Endometrial microvascular endothelial cells (primary cell): ENCODE data around the gene TUT1. TPM values are rescaled to one million over a fixed set of nuclear protein-coding genes. Genes with fewer than 3 reads are reported as not detected.

ENCODE experiments used
- in situ Hi-C: cut with HindIII; loops from 2 replicates; pipeline ENCODE4 v1.10.0; 2017; ENCODE audit warnings: low sequenced_read_pairs, low pct_unique_long_range_greater_than_20kb; ENCODE audit errors: inconsistent ontology term
- total RNA-seq: library from RNA; depleted of rRNA; stranded (reverse); fragments of >200 nt; gene quantifications from one replicate; pipeline ENCODE4 v1.2.3, GENCODE V29; 2015; ENCODE audit errors: inconsistent ontology term

The TUT1 gene
- total RNA-seq, 1 donor from 2014 or later: 12.7 TPM

DNA sequence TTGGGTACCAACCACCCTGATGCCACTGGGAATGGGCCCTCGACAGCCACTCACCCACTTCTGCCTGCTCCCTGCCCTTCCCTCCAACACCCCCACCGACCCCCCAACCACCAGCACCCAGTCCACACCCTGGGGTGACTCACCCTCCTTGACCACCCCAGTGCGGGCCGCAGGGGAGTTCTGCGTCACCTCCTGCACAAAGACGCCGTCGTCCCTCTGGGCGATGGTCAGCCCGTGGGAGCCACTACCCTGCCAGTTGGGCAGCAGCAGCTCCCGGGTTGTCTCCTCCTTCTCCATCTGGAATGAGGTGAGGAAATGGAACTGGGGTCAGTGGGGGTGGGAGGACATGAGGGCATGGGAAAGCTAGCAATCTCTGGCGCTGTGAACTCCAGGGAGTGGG is 55.5 kb downstream of the TUT1 start:
- in situ Hi-C loops: no loop called here

DNA sequence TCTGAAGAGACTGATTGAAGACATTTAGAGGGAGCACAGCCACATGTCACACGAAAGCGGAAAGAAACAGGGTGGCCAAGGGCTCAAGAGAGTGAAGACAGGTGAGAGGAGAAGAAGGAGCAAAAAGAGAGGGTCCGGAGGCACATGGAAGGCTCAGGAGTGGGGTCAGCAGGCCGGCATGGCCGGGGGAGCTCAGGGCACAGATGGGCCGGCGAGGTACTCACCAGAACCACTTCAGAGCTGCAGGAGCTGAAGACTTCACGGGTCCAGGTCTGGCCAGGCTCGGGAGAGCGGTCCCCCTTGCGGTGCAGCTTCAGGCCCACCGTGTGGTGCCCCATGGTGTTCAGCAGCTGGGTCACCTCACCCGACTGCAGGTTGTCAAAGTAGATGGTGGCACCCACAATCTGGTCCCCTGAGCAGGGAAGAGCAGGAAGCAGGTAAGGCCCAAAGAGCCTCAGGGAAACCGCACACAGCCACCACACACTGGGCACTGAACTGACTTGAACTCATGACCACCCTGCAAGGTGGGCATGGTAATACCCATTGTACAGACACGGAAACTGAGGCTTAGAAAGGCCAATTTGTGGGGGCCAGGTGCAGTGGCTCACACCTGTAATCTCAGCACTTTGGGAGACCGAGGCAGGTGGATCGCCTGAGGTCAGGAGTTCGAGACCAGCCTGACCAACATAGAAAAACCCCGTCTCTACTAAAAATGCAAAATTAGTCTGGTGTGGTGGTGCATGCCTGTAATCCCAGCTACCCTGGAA is 56.4 kb downstream of the TUT1 start:
- in situ Hi-C loops: no loop called here

- in situ Hi-C loops: no loop called here
Measured at GRCh38 chr11:62532096-62532495, 59.2 kb downstream of the TUT1 start.

Other genes with a start within 250 kb of the TUT1 start
- gene SCGB1A1, start 172.5 kb downstream of the TUT1 start, total RNA-seq: not detected
- gene AHNAK, start 44.7 kb downstream of the TUT1 start, total RNA-seq: 299 TPM
- 1,762 TPM for gene EEF1G, start 17.6 kb downstream of the TUT1 start, total RNA-seq
- gene MTA2, start 10.3 kb upstream of the TUT1 start, total RNA-seq: 195 TPM
- gene EML3, start 21.3 kb upstream of the TUT1 start, total RNA-seq: 42.1 TPM
- gene ROM1, start 21.7 kb upstream of the TUT1 start, total RNA-seq: 8.0 TPM
- gene B3GAT3, start 30.5 kb upstream of the TUT1 start, total RNA-seq: 40.0 TPM
- gene GANAB, start 55.1 kb upstream of the TUT1 start, total RNA-seq: 294 TPM
- 35.2 TPM for gene INTS5, start 61.8 kb upstream of the TUT1 start, total RNA-seq
- 87.7 TPM for gene C11orf98, start 73.7 kb upstream of the TUT1 start, total RNA-seq
- gene CSKMT, start 73.8 kb upstream of the TUT1 start, total RNA-seq: 3.9 TPM
- 12.4 TPM for gene UQCC3, start 80.2 kb upstream of the TUT1 start, total RNA-seq
- gene LBHD1, start 80.7 kb upstream of the TUT1 start, total RNA-seq: 5.8 TPM
- gene UBXN1, start 87.5 kb upstream of the TUT1 start, total RNA-seq: 89.8 TPM
- gene LRRN4CL, start 98.0 kb upstream of the TUT1 start, total RNA-seq: not detected
- 55.5 TPM for gene BSCL2, start 115.9 kb upstream of the TUT1 start, total RNA-seq
- not detected for gene GNG3, start 116.2 kb upstream of the TUT1 start, total RNA-seq
- gene HNRNPUL2, start 135.9 kb upstream of the TUT1 start, total RNA-seq: 6.7 TPM
- 28.1 TPM for gene TTC9C, start 137.0 kb upstream of the TUT1 start, total RNA-seq
- gene ZBTB3, start 162.6 kb upstream of the TUT1 start, total RNA-seq: 9.9 TPM
- 85.5 TPM for gene POLR2G, start 170.1 kb upstream of the TUT1 start, total RNA-seq
- gene TAF6L, start 179.9 kb upstream of the TUT1 start, total RNA-seq: 22.1 TPM
- 91.6 TPM for gene TMEM179B, start 195.9 kb upstream of the TUT1 start, total RNA-seq
- gene TMEM223, start 200.5 kb upstream of the TUT1 start, total RNA-seq: 27.6 TPM
- gene NXF1, start 213.9 kb upstream of the TUT1 start, total RNA-seq: 45.7 TPM
- gene STX5, start 240.5 kb upstream of the TUT1 start, total RNA-seq: 33.4 TPM
- gene TEX54, start 241.3 kb upstream of the TUT1 start, total RNA-seq: not detected
- gene WDR74, start 248.1 kb upstream of the TUT1 start, total RNA-seq: 49.7 TPM